ENCODE measurements around the gene ADNP.

ADNP gene

DNA sequence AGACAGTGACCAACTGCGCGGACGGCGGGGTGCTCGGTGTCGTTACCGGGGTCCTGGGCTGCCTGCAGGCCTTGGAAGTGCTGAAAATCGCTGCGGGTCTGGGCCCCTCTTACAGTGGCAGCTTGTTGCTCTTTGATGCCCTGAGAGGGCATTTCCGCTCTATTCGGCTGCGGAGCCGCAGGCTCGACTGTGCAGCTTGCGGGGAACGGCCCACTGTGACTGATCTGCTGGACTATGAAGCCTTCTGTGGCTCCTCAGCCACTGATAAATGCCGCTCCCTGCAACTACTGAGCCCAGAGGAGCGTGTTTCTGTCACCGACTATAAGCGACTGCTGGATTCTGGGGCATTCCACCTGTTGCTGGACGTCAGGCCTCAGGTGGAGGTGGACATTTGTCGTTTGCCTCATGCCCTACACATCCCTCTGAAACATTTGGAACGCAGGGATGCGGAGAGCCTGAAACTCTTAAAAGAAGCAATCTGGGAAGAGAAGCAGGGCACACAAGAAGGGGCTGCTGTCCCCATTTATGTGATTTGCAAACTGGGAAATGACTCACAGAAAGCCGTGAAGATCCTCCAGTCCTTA, 28.4 kb upstream of the ADNP start:
- Histone ChIP-seq H3K4me2 (peak overlapping the region; percentile 97), H3K4me1 (peaks cover 39% of the 10 kb centered on the region), H3K27ac (0 out of 2 replicates have a peak overlapping the region, but pooled peaks have one; percentile 99), H3K9ac (peak overlapping the region; percentile 98), H4K20me1 (peaks cover 58% of the 10 kb centered on the region), H3K4me3 (peak overlapping the region; percentile 90), H3K27me3 (no peaks in the 10 kb centered on the region), H3K36me3 (peaks cover 20% of the 10 kb centered on the region), H3K9me3 (no peaks in the 10 kb centered on the region)
- TF ChIP-seq Cebpa-rat (IDR thresholded peaks at IDR 0.05): no peak

DNA sequence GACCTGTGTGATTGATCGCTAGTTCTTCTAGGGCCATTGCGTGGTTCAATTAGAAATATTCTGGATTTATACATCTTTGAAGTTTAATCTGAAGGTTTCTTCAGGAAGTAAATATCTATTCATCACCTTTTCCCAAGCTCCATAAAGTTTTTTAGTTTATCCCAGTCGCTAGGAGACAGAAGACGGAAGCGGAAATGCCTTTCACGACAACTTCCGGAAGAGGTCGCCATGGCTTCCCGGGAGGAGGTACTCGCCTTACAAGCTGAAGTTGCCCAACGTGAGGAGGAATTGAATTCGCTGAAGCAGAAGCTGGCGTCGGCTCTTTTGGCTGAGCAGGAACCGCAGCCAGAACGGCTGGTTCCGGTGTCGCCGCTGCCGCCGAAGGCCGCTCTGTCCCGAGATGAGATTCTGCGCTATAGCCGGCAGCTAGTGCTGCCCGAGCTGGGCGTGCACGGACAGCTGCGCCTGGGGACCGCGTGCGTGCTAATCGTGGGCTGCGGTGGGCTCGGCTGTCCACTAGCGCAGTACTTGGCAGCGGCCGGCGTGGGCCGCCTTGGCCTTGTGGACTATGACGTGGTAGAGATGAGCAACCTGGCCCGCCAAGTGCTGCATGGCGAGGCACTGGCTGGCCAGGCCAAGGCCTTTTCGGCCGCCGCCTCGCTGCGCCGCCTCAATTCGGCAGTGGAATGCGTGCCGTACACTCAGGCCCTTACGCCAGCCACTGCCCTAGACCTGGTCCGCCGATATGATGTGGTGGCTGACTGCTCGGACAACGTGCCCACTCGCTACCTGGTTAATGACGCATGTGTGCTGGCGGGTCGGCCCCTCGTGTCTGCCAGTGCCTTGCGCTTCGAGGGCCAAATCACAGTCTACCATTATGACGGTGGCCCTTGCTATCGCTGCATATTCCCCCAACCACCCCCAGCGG, 27.6 kb upstream of the ADNP start, which contains the start of gene MOCS3:
MOCS3 (plus strand) TSS at position 204 of the 928 bp plus-strand sequence; CDS start at position 229, 25 bp downstream.
- H3K27me3 ChIP-seq: no peaks in the 10 kb centered on the region
- H3K4me2 ChIP-seq: peak within 1 kb of the TSS; percentile 97
- peak within 1 kb of the TSS; percentile 98 for H3K9ac ChIP-seq
- H3K4me3 ChIP-seq: peak within 1 kb of the TSS; percentile 90
- peaks cover 39% of the 10 kb centered on the region for H3K4me1 ChIP-seq
- TF ChIP-seq Cebpa-rat (IDR thresholded peaks at IDR 0.05): peak; percentile 68
- H3K36me3 ChIP-seq: peaks cover 28% of the 10 kb centered on the region
- H3K9me3 ChIP-seq: no peaks in the 10 kb centered on the region
- H3K27ac ChIP-seq: peak within 1 kb of the TSS; percentile 99
- H4K20me1 ChIP-seq: peaks cover 66% of the 10 kb centered on the region

DNA sequence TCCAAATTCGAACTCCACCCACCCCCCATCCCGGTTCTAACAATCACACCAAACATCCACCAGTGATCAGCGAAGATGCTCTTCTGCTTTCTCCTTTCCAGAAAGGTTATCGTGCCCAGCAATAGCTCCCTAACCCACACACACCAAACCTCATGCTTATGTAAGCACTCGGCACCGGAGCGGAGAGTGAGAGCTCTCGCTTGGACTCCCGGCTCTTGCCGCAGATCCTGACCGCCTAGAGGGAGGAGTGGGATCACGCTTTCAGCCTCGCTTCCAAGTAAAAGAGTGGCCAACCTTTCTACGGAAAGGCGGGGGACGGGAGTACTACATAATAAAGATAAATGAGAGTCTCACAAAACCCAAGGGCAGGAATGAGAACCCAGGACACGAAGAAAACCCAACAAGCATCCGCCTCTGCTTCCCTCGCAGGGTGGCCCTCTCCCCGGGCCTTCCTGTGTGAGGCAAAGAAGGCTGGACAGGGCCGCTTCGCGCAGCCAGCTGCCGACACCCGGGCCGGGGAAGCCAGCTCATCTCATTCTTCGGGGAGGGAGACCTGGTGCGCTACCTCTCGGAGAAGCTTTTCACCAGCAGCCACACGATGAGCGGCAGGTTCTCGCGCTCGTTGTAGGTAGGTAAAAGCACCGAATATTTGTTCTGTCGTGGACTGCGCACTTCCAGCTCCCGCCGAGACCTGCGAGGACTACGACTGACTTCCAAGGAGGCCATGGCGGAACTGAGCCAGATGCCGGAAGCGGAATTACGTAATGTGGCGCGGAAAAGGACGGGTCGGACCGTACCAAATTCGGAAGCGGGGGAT, 26.8 kb upstream of the ADNP start, which contains the start of gene DPM1:
DPM1 (minus strand) TSS at position 735 of the 817 bp plus-strand sequence; CDS start at position 726, 9 bp downstream.
- no peaks in the 10 kb centered on the region for H3K9me3 ChIP-seq
- H3K27me3 ChIP-seq: no peaks in the 10 kb centered on the region
- H3K27ac ChIP-seq: peak within 1 kb of the TSS; percentile 99
- peak within 1 kb of the TSS; percentile 98 for H3K9ac ChIP-seq
- peaks cover 39% of the 10 kb centered on the region for H3K4me1 ChIP-seq
- peaks cover 36% of the 10 kb centered on the region for H3K36me3 ChIP-seq
- H3K4me3 ChIP-seq: peak within 1 kb of the TSS; percentile 90
- peak within 1 kb of the TSS; percentile 97 for H3K4me2 ChIP-seq
- TF ChIP-seq Cebpa-rat (IDR thresholded peaks at IDR 0.05): no peak; the same call in 1 of the 2 replicates
- peaks cover 74% of the 10 kb centered on the region for H4K20me1 ChIP-seq

DNA sequence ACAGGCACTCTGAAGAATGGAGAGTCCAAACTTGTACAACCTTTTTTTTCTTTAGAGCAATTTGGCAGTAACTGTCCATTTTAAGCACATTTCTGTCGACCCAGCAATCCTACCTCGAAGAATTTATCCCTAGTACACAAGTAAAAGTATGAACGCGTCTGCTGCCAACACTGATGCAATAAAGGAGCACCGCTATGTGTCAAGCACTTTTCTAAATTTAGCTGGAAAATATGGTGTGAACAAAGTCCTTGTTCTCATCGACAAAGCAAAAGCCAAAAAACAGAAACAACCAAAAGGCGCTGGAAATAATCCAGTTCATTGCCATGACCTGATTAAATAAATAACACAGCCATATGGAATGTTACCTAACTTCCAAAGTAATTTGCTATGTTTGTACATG, 26.0 kb upstream of the ADNP start:
- peaks cover 40% of the 10 kb centered on the region for H3K36me3 ChIP-seq
- H3K27me3 ChIP-seq: no peaks in the 10 kb centered on the region
- H3K4me3 ChIP-seq: peak overlapping the region; percentile 90
- H4K20me1 ChIP-seq: peaks cover 80% of the 10 kb centered on the region
- H3K9ac ChIP-seq: peak overlapping the region; percentile 98
- H3K9me3 ChIP-seq: no peaks in the 10 kb centered on the region
- H3K4me1 ChIP-seq: peaks cover 39% of the 10 kb centered on the region
- no peak for TF ChIP-seq Cebpa-rat (IDR thresholded peaks at IDR 0.05)
- H3K4me2 ChIP-seq: peak overlapping the region; percentile 97
- peak overlapping the region; percentile 99; the same call in 1 of the 2 replicates for H3K27ac ChIP-seq

GRCh38 chr20:50953821-50954220, 22.6 kb upstream of the ADNP start:
- Histone ChIP-seq H3K9ac (no peak overlapping the region), H3K27me3 (no peaks in the 10 kb centered on the region), H3K4me3 (no peak overlapping the region), H3K27ac (no peak overlapping the region), H3K36me3 (peaks cover 62% of the 10 kb centered on the region), H3K4me2 (no peak overlapping the region), H3K9me3 (no peaks in the 10 kb centered on the region), H4K20me1 (peaks cover 79% of the 10 kb centered on the region), H3K4me1 (peaks cover 17% of the 10 kb centered on the region)
- TF ChIP-seq Cebpa-rat (IDR thresholded peaks at IDR 0.05): no peak

- H3K4me3 ChIP-seq: no peak overlapping the region
- H3K4me1 ChIP-seq: peaks cover 17% of the 10 kb centered on the region
- no peaks in the 10 kb centered on the region for H3K27me3 ChIP-seq
- no peak overlapping the region for H3K27ac ChIP-seq
- H3K4me2 ChIP-seq: no peak overlapping the region
- no peaks in the 10 kb centered on the region for H3K9me3 ChIP-seq
- no peak for TF ChIP-seq Cebpa-rat (IDR thresholded peaks at IDR 0.05)
- peaks cover 79% of the 10 kb centered on the region for H4K20me1 ChIP-seq
- no peak overlapping the region for H3K9ac ChIP-seq
- peaks cover 69% of the 10 kb centered on the region for H3K36me3 ChIP-seq
Measured at GRCh38 chr20:50953196-50953595, 22.0 kb upstream of the ADNP start.

DNA sequence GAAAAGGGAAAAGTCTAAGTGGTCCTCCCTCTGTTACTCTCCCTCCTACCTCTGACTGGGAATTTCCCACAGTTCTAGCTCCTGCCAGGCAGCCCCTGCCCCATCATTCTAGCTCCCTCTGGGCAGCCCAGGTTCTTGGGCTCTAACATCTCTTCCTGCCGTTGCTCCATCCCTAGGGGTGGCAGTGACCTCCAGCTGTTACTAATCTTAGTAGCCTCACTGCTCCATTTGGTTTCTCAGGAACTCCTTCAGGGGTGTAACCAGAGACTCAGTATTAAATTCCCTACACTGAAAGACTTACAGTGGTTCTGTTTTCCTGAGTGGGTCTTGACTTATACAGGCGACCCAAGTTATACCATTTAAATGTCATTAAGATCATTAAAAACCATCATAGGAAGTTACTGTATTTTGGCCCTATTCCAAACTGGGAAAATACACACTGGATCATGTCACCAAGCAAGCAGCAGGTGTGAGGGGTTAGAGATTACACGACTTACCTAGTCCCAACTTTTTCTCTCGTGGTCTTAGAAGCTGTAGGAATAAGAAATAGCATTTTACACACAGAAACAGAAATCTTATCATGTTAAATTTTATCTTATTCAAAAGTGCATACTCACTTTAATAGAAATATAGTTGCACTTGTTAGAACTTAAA, 17.0 kb upstream of the ADNP start:
- no peaks in the 10 kb centered on the region for H3K4me1 ChIP-seq
- no peak overlapping the region for H3K4me3 ChIP-seq
- H3K4me2 ChIP-seq: no peak overlapping the region
- H3K9me3 ChIP-seq: no peaks in the 10 kb centered on the region
- no peak overlapping the region for H3K9ac ChIP-seq
- H4K20me1 ChIP-seq: peaks cover 35% of the 10 kb centered on the region; the same call in 1 of the 2 replicates
- no peaks in the 10 kb centered on the region for H3K27me3 ChIP-seq
- no peak for TF ChIP-seq Cebpa-rat (IDR thresholded peaks at IDR 0.05)
- H3K27ac ChIP-seq: no peak overlapping the region
- peaks cover 95% of the 10 kb centered on the region for H3K36me3 ChIP-seq

DNA sequence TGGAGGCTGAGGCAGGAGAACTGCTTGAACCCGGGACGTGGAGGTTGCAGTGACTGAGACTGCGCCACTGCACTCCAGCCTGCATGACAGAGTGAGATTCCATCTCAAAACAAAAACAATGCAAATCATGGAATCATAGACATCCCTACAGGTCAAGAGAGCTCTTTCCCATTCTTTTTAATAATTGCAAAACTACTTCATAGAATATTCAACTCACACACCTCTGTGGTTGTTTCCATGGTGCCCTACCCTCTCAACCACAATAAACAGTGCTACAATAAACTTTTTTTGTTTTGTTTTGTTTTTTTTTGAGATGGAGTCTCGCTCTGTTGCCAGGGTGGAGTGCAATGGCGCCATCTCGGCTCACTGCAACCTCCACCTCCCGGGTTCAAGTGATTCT, 11.8 kb upstream of the ADNP start:
- Histone ChIP-seq H3K4me2 (no peak overlapping the region), H3K27me3 (no peaks in the 10 kb centered on the region), H4K20me1 (peaks cover 6% of the 10 kb centered on the region; the same call in 1 of the 2 replicates), H3K4me1 (no peaks in the 10 kb centered on the region), H3K9ac (no peak overlapping the region), H3K4me3 (no peak overlapping the region), H3K9me3 (no peaks in the 10 kb centered on the region), H3K27ac (no peak overlapping the region), H3K36me3 (peaks cover 98% of the 10 kb centered on the region)
- no peak for TF ChIP-seq Cebpa-rat (IDR thresholded peaks at IDR 0.05)

DNA sequence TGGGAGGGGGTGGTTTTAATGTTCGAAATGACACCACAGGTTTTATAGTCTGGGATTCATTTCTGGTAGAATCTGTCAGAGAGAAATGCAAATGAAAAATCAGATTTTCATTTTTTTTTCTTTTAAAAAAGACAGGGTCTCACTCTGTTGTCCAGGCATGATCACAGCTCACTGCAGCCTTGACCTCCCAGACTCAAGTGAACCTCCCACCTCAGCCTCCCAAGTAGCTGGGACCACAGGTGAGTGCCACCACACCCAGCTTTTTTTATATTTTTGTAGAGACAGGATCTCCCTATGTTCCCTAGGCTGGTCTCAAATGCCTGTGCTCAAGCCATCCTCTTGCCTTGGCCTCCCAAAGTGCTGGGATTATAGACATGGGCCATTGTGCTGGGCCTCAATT, 2.4 kb upstream of the ADNP start:
- H3K4me2 ChIP-seq: no peak overlapping the region
- no peak for TF ChIP-seq Cebpa-rat (IDR thresholded peaks at IDR 0.05)
- H4K20me1 ChIP-seq: peaks cover 13% of the 10 kb centered on the region
- peaks cover 16% of the 10 kb centered on the region for H3K4me1 ChIP-seq
- H3K9me3 ChIP-seq: no peaks in the 10 kb centered on the region
- peaks cover 57% of the 10 kb centered on the region for H3K36me3 ChIP-seq
- H3K27me3 ChIP-seq: no peaks in the 10 kb centered on the region
- H3K27ac ChIP-seq: no peak overlapping the region
- H3K4me3 ChIP-seq: no peak overlapping the region
- no peak overlapping the region for H3K9ac ChIP-seq

Measured in BLaER1 (cell line).